HCT116 (cell line): ENCODE data around the gene BCL2L15.

Experiments
- CTCF ChIP-seq, 3 experiments: fragments of 200-600 bp in 1 of 3; sonication (generic) in 1 of 3; IDR thresholded peaks in 2 of 3; conservative IDR thresholded peaks in 1 of 3; 2 replicates each; pipeline ENCODE4 v1.5.1; 2012 to 2017; ENCODE audit warnings: low read depth in 2 of 3, low read length in 2 of 3, antibody characterized with exemption in 1 of 3, borderline replicate concordance in 1 of 3, control low read depth in 1 of 3, mild to moderate bottlenecking in 1 of 3, mixed read lengths in 1 of 3, mixed run types in 1 of 3, moderate library complexity in 1 of 3; ENCODE audit not compliant: insufficient read depth in 1 of 3
- SRF ChIP-seq: IDR thresholded peaks from 2 replicates; pipeline ENCODE4 v1.6.1; 2012; ENCODE audit warnings: low read depth
- YY1 ChIP-seq: IDR thresholded peaks from 2 replicates; pipeline ENCODE4 v1.6.1; 2011; ENCODE audit warnings: low read length, low read depth, moderate library complexity, mild to moderate bottlenecking; ENCODE audit not compliant: insufficient replicate concordance; ENCODE audit errors: extremely low read depth

- TF ChIP-seq CTCF (IDR thresholded peaks at IDR 0.05 in 2 of 3, conservative IDR thresholded peaks at IDR 0.05 in 1 of 3; ENCODE audit: borderline replicate concordance in 1 of 3, insufficient read depth in 1 of 3, low read depth in 2 of 3, low read length in 2 of 3) (no peak), YY1 (no peak), SRF (no peak)
These were observed 28.4 kb downstream of the BCL2L15 start for GRCh38 chr1:113858982-113859381.
